ENCODE measurements around the gene TOR4A.
A peak's percentile ranks its signal among the peaks of the same experiment; 100 is the strongest.

The TOR4A gene

GRCh38 chr9:137277329-137278041, at the start of gene TOR4A:
TOR4A (plus strand) TSS chr9:137277726; CDS start chr9:137278690, 964 bp downstream.
- H3K36me3 ChIP-seq (ENCODE audit: control insufficient read depth in 5 of 5, insufficient read depth in 5 of 5, low read length in 5 of 5) = peaks cover 0 to 29% (median 14%) of the 10 kb centered on the region in 5 donors
- peaks cover 0 to 3% (median 0%) of the 10 kb centered on the region in 5 donors for H3K9me3 ChIP-seq (ENCODE audit: control insufficient read depth in 5 of 5, low read length in 5 of 5)
- H3K4me3 ChIP-seq (ENCODE audit: low read depth in 1 of 5, low read length in 5 of 5) = peak within 1 kb of the TSS in 4 of 5 donors; percentile 56 to 68 (median 64)
- H3K4me1 ChIP-seq (ENCODE audit: control insufficient read depth in 5 of 5, insufficient read depth in 5 of 5, low read length in 5 of 5) = peaks cover 0 to 62% (median 48%) of the 10 kb centered on the region in 5 donors
- peak within 1 kb of the TSS; percentile 89 for H3K27ac ChIP-seq (ENCODE audit: low read depth, low read length)
- peaks cover 0 to 22% (median 10%) of the 10 kb centered on the region in 5 donors for H3K27me3 ChIP-seq (ENCODE audit: control insufficient read depth in 5 of 5, insufficient read depth in 4 of 5, low read length in 5 of 5)
- peak within 1 kb of the TSS in 4 of 5 donors; percentile 38 to 81 (median 71) for H3K9ac ChIP-seq (ENCODE audit: low read length in 5 of 5)

GRCh38 chr9:137227853-137228505, 49.5 kb upstream of the TOR4A start:
- H3K4me1 ChIP-seq (ENCODE audit: control insufficient read depth in 5 of 5, insufficient read depth in 5 of 5, low read length in 5 of 5) = peaks cover 0 to 10% (median 9%) of the 10 kb centered on the region in 5 donors
- no peak overlapping the region for H3K4me3 ChIP-seq (ENCODE audit: low read depth in 1 of 5, low read length in 5 of 5)
- no peaks in the 10 kb centered on the region for H3K9me3 ChIP-seq (ENCODE audit: control insufficient read depth in 5 of 5, low read length in 5 of 5)
- no peak overlapping the region for H3K27ac ChIP-seq (ENCODE audit: low read depth, low read length)
- H3K36me3 ChIP-seq (ENCODE audit: control insufficient read depth in 5 of 5, insufficient read depth in 5 of 5, low read length in 5 of 5) = no peaks in the 10 kb centered on the region
- H3K27me3 ChIP-seq (ENCODE audit: control insufficient read depth in 5 of 5, insufficient read depth in 4 of 5, low read length in 5 of 5) = peaks cover 40 to 59% (median 57%) of the 10 kb centered on the region in 5 donors
- no peak overlapping the region for H3K9ac ChIP-seq (ENCODE audit: low read length in 5 of 5)

GRCh38 chr9:137228506-137228967, 49.0 kb upstream of the TOR4A start:
- Histone ChIP-seq H3K9ac (ENCODE audit: low read length in 5 of 5) (no peak overlapping the region), H3K27ac (ENCODE audit: low read depth, low read length) (no peak overlapping the region), H3K27me3 (ENCODE audit: control insufficient read depth in 5 of 5, insufficient read depth in 4 of 5, low read length in 5 of 5) (peaks cover 43 to 64% (median 61%) of the 10 kb centered on the region in 5 donors), H3K4me1 (ENCODE audit: control insufficient read depth in 5 of 5, insufficient read depth in 5 of 5, low read length in 5 of 5) (peaks cover 0 to 7% (median 7%) of the 10 kb centered on the region in 5 donors), H3K4me3 (ENCODE audit: low read depth in 1 of 5, low read length in 5 of 5) (no peak overlapping the region), H3K9me3 (ENCODE audit: control insufficient read depth in 5 of 5, low read length in 5 of 5) (no peaks in the 10 kb centered on the region), H3K36me3 (ENCODE audit: control insufficient read depth in 5 of 5, insufficient read depth in 5 of 5, low read length in 5 of 5) (no peaks in the 10 kb centered on the region)

- no peak overlapping the region for H3K27ac ChIP-seq (ENCODE audit: low read depth, low read length)
Measured at GRCh38 chr9:137228968-137229896, 48.3 kb upstream of the TOR4A start.

GRCh38 chr9:137229903-137230704, 47.4 kb upstream of the TOR4A start:
- Histone ChIP-seq H3K4me1 (ENCODE audit: control insufficient read depth in 5 of 5, insufficient read depth in 5 of 5, low read length in 5 of 5) (no peaks in the 10 kb centered on the region), H3K27ac (ENCODE audit: low read depth, low read length) (no peak overlapping the region), H3K9ac (ENCODE audit: low read length in 5 of 5) (no peak overlapping the region), H3K36me3 (ENCODE audit: control insufficient read depth in 5 of 5, insufficient read depth in 5 of 5, low read length in 5 of 5) (no peaks in the 10 kb centered on the region), H3K9me3 (ENCODE audit: control insufficient read depth in 5 of 5, low read length in 5 of 5) (no peaks in the 10 kb centered on the region), H3K27me3 (ENCODE audit: control insufficient read depth in 5 of 5, insufficient read depth in 4 of 5, low read length in 5 of 5) (peaks cover 53 to 76% (median 70%) of the 10 kb centered on the region in 5 donors), H3K4me3 (ENCODE audit: low read depth in 1 of 5, low read length in 5 of 5) (no peak overlapping the region)

More at GRCh38 chr9:137228968-137229896, 48.3 kb upstream of the TOR4A start:
- Histone ChIP-seq H3K27me3 (ENCODE audit: control insufficient read depth in 5 of 5, insufficient read depth in 4 of 5, low read length in 5 of 5) (peaks cover 45 to 67% (median 64%) of the 10 kb centered on the region in 5 donors), H3K36me3 (ENCODE audit: control insufficient read depth in 5 of 5, insufficient read depth in 5 of 5, low read length in 5 of 5) (no peaks in the 10 kb centered on the region), H3K4me3 (ENCODE audit: low read depth in 1 of 5, low read length in 5 of 5) (no peak overlapping the region), H3K9ac (ENCODE audit: low read length in 5 of 5) (no peak overlapping the region), H3K4me1 (ENCODE audit: control insufficient read depth in 5 of 5, insufficient read depth in 5 of 5, low read length in 5 of 5) (peaks cover 0 to under 1% (median under 1%) of the 10 kb centered on the region in 5 donors), H3K9me3 (ENCODE audit: control insufficient read depth in 5 of 5, low read length in 5 of 5) (no peaks in the 10 kb centered on the region)

- Histone ChIP-seq H3K4me3 (ENCODE audit: low read depth in 1 of 5, low read length in 5 of 5) (no peak within 1 kb of the TSS), H3K9ac (ENCODE audit: low read length in 5 of 5) (peak within 1 kb of the TSS in 1 of 5 donors; percentile 13), H3K4me1 (ENCODE audit: control insufficient read depth in 5 of 5, insufficient read depth in 5 of 5, low read length in 5 of 5) (peaks cover 0 to 5% (median under 1%) of the 10 kb centered on the region in 5 donors), H3K27ac (ENCODE audit: low read depth, low read length) (no peak within 1 kb of the TSS), H3K27me3 (ENCODE audit: control insufficient read depth in 5 of 5, insufficient read depth in 4 of 5, low read length in 5 of 5) (peaks cover 59 to 80% (median 75%) of the 10 kb centered on the region in 5 donors), H3K9me3 (ENCODE audit: control insufficient read depth in 5 of 5, low read length in 5 of 5) (no peaks in the 10 kb centered on the region), H3K36me3 (ENCODE audit: control insufficient read depth in 5 of 5, insufficient read depth in 5 of 5, low read length in 5 of 5) (no peaks in the 10 kb centered on the region)
Measured at GRCh38 chr9:137230705-137231371, 46.7 kb upstream of the TOR4A start, which contains the start of gene SLC34A3. SLC34A3 (plus strand) TSS chr9:137230901; CDS start chr9:137231703, 802 bp downstream.

GRCh38 chr9:137231372-137232039, 46.0 kb upstream of the TOR4A start:
- Histone ChIP-seq H3K27me3 (ENCODE audit: control insufficient read depth in 5 of 5, insufficient read depth in 4 of 5, low read length in 5 of 5) (peaks cover 56 to 75% (median 72%) of the 10 kb centered on the region in 5 donors), H3K9ac (ENCODE audit: low read length in 5 of 5) (peak overlapping the region in 1 of 5 donors; percentile 13), H3K9me3 (ENCODE audit: control insufficient read depth in 5 of 5, low read length in 5 of 5) (no peaks in the 10 kb centered on the region), H3K36me3 (ENCODE audit: control insufficient read depth in 5 of 5, insufficient read depth in 5 of 5, low read length in 5 of 5) (no peaks in the 10 kb centered on the region), H3K27ac (ENCODE audit: low read depth, low read length) (no peak overlapping the region), H3K4me1 (ENCODE audit: control insufficient read depth in 5 of 5, insufficient read depth in 5 of 5, low read length in 5 of 5) (peaks cover 0 to 11% (median 7%) of the 10 kb centered on the region in 5 donors), H3K4me3 (ENCODE audit: low read depth in 1 of 5, low read length in 5 of 5) (no peak overlapping the region)

GRCh38 chr9:137232101-137232500, 45.4 kb upstream of the TOR4A start:
- H3K4me3 ChIP-seq (ENCODE audit: low read depth in 1 of 5, low read length in 5 of 5) = no peak overlapping the region
- no peak overlapping the region for H3K9ac ChIP-seq (ENCODE audit: low read length in 5 of 5)
- no peaks in the 10 kb centered on the region for H3K36me3 ChIP-seq (ENCODE audit: control insufficient read depth in 5 of 5, insufficient read depth in 5 of 5, low read length in 5 of 5)
- no peak overlapping the region for H3K27ac ChIP-seq (ENCODE audit: low read depth, low read length)
- peaks cover 0 to 17% (median 12%) of the 10 kb centered on the region in 5 donors for H3K4me1 ChIP-seq (ENCODE audit: control insufficient read depth in 5 of 5, insufficient read depth in 5 of 5, low read length in 5 of 5)
- no peaks in the 10 kb centered on the region for H3K9me3 ChIP-seq (ENCODE audit: control insufficient read depth in 5 of 5, low read length in 5 of 5)
- H3K27me3 ChIP-seq (ENCODE audit: control insufficient read depth in 5 of 5, insufficient read depth in 4 of 5, low read length in 5 of 5) = peaks cover 53 to 71% (median 66%) of the 10 kb centered on the region in 5 donors

All from subcutaneous abdominal adipose tissue (tissue), 5 donors.